MM.1S (cell line): ENCODE results near the gene DAB2IP.

Experiments used
- CTCF ChIP-seq: fragments of 300-600 bp; sonication (generic); IDR thresholded peaks from 2 replicates; pipeline ENCODE4 v1.5.1; 2016; ENCODE audit warnings: antibody characterized with exemption, low read length, mixed read lengths
- EZH2 ChIP-seq: fragments of 300-600 bp; sonication (generic); optimal IDR thresholded peaks from 2 replicates; pipeline ENCODE3; 2017; ENCODE audit warnings: low read depth, mild to moderate bottlenecking, antibody characterized with exemption, low read length, mixed read lengths

- TF ChIP-seq CTCF (no peak), EZH2 (no peak)
These were observed 129.7 kb downstream of the DAB2IP start for GRCh38 chr9:121781145-121781548.
